HG02938 (cell line): ENCODE results near the gene NBAS.

Source experiments
- ATAC-seq: cut with Tn5 transposase; IDR thresholded peaks from one replicate; pipeline ENCODE4 v1.9.1; 2021; ENCODE audit warnings: mild to moderate bottlenecking, moderate library complexity; ENCODE audit not compliant: unreplicated experiment

NBAS gene

DNA sequence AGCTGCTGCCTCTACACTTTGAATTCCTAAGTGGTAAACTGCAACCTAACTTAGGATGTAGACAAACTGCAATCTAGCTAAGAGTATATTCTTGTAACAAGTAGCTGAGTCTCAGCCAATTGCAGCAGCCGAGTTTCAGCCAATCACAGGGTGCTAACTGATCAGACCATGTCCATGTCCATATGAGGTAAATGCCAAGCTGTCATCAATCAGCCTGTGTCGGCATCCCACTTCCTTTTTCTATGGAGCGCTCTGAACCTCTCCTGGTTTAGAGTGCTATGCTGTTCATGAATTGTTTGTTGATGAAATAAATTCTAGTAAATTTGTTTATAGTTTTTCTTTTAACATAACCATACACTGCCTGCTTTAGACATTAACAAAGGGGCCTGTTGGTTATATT, 408.8 kb downstream of the NBAS start:
- no peak for ATAC-seq

DNA sequence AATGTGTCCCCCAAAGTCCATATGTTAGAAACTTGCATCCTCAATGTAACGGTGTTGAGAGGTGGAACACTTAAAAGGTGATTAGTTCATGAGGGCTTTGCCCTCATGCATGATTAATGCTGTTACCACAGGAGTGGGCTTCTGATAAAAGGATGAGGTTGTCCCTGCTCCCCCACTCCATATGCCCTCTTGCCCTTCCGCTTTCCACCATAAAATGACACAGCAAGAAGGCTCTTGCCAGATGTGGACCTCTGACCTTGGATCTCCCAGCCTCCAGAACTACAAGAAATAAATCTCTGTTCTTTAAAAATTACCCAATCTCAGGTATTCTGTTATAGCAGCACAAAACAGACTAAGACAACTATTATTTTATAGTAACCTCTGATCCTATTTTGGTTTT, 412.1 kb downstream of the NBAS start:
- no peak for ATAC-seq

DNA sequence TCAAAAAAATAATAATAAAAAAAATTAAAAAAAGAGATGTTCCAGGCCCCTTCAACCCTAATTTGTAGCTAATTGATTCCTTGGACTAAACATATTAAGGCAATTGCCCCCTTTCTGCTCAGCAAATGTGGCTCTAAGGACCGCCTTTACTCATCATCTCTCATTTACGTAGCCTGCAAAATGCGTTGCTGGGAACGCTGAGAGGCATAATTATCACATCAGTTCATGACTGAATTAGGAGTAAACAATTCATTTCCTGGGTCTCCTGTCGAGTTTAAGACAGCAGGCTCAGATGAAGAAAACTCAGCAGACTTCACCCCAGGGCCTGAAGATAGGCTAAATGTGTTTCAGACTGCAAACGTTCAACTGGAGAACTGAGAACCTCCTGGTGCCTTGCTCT, 413.5 kb downstream of the NBAS start:
- no peak for ATAC-seq

GRCh38 chr2:15146960-15147359, 414.2 kb downstream of the NBAS start:
- no peak for ATAC-seq

GRCh38 chr2:15145919-15146318, 415.2 kb downstream of the NBAS start:
- no peak for ATAC-seq

- no peak for ATAC-seq
These were observed 415.9 kb downstream of the NBAS start for GRCh38 chr2:15145046-15145817.

DNA sequence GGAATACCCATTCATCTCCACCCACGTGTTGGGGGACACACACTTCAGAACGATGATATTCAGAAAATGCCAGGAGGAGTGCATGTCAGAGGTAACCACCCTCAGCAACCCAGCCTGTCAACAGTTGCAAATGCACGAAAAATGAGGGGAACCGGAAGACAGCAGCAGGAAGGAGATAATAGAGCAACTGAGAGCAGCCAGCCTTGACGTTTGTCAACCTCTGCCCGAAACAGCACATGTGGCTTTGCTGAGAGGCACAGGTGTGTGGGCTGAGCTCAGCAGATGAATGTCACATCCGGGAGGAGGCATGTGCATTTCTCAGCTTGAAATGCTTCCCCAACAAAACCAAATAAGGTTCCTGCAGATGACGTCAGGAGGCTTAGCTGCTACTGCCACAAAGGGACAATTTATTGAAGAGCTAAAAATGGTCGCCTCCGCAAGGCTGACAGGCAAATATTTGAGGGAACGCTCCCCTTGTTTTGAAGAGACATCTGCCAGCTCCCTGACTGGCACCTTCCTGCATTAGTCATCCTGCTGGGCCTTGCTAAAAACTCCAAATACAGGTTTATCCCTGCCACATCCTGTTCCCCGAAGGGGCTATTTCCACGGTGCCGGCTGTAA, 419.0 kb downstream of the NBAS start:
- peak; percentile 100 for ATAC-seq

DNA sequence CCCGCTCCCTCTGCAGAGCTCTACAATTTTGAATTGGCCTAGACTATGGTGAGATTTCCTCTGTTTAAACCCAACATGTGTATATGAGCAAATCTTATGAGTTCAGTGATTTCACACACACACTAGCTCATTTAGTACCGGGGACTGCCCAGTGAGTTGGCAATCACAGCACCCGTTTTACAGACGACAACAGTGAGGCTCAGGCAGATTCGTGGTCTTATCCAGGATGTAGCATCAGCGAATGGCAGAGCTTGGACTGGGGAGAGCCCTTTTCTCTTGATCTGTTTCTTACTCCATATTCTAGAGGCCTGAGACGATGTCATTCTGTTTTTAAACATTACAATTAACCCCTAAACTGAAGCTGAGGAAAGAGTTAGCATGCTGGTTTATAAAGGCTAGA, 419.9 kb downstream of the NBAS start:
- no peak for ATAC-seq

- no peak for ATAC-seq
These were observed 424.5 kb downstream of the NBAS start for GRCh38 chr2:15136639-15137038.

DNA sequence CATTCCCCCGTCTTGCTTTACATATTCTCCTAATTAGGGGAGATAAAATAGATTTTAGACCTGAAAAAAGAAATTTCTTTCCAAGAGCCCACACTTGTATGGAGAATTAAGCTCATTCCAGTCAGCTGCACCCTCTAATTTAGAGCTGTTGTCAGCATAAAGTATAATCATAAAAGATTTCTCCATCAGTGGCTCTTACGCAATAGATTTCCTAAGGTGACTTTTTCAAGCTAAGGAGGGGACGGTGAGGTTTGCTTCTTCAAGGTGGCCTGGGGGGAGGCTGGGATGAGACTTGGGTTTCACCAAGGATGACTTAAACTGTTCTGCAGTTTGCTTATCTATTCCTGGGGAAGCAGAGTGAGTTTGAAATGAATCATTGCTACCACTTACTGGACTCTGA, 426.2 kb downstream of the NBAS start:
- no peak for ATAC-seq

DNA sequence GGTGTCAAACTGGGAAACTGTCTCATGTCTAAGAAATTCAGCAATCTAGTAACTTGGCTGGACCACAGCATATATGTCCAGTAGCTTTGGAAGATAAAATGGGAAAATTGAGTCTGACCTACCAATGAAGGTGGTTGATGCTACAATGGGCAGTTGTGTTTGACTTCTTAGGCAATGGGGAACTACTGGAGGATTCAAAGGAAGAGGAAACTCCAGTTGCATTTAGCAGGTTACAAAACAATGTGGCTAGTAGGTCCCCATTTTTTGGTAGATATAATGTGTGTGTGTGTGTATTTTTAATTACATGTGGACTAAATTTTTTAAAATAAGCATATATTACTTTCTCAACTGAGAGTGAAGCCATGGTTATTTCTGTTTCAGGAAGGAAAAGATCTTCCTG, 427.7 kb downstream of the NBAS start:
- ATAC-seq = no peak

DNA sequence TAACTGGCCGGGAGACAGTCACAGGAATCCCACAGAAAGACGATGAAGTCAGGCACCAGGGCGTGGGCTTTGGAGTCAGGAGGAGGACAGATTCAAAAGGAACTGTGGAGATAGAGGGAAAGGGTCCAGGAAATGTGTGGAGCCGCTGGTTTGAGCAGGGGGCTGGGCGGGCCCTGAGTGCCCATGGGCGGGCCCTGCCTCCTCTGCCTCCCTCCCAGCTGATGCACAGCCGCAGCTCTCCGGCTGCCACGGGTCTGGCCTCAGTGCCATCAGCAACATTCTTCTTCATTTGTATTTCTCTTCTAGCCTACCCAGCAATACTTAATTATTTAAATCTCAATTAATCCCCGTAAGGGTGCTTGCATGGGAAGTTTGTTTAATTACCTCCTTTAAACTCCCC, 432.3 kb downstream of the NBAS start:
- ATAC-seq = no peak

- ATAC-seq = no peak
These were observed 433.3 kb downstream of the NBAS start for GRCh38 chr2:15127876-15128275.

DNA sequence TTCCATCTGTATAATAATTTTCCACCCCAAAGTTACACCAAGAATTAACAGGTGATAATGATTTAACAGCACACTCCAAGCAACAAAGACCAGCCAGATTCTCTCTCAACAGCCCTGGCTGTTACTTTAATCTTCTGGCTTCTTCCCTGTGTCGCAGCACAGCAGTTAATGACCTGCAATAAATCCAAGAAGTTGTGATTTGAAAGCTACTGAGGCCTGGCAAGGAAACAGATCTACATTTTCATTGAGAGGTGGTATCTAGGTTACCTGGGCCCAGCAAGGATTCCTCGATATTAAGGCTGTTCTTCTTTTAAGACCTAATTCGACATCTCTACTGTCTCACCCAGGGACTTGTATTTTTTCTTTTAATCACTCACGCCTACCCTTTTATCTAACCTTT, 433.8 kb downstream of the NBAS start:
- no peak for ATAC-seq

GRCh38 chr2:15126373-15126772, 434.8 kb downstream of the NBAS start:
- ATAC-seq = no peak

DNA sequence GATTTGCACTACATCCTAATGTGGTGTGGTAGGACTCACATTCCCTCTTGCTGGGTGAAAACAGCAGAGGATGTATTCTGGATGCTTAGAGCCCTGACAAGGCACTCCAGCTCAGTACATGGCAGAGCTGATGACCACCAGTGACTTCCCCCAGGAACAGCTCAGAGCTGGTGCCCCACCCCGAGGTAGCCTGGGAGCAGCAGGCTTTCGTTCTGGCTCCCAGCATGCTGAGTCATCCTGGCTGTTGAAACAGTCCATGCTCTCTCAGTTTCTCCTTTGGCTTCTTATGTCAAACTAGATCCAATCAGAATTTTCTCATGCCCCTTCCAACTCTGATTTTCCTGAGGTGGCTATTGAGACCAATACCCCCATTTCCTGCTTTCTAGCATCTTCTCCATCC, 438.2 kb downstream of the NBAS start:
- no peak for ATAC-seq

GRCh38 chr2:15120631-15121030, 440.5 kb downstream of the NBAS start:
- no peak for ATAC-seq

- no peak for ATAC-seq
These were observed 441.4 kb downstream of the NBAS start for GRCh38 chr2:15119722-15120175.

- no peak for ATAC-seq
These were observed 443.6 kb downstream of the NBAS start for GRCh38 chr2:15117409-15118050.
